A549 (cell line): ENCODE measurements around the gene CDH4.

Experiments used
- MAFK ChIP-seq: fragments of 450-650 bp; IDR thresholded peaks from 2 replicates; pipeline ENCODE4 v1.6.1; 2014; ENCODE audit not compliant: partially characterized antibody
- NPAS2 ChIP-seq: fragments of 250-450 bp; sonication (Bioruptor Pico); IDR thresholded peaks from 2 replicates; pipeline ENCODE4 v1.8.0; 2022; ENCODE audit warnings: mild to moderate bottlenecking, moderate library complexity, borderline replicate concordance
- POLR2A ChIP-seq: IDR thresholded peaks from 2 replicates; pipeline ENCODE4 v1.6.1; 2012; ENCODE audit warnings: mild to moderate bottlenecking, low read length
- TF ChIP-seq, protein P1 (sequence below): fragments of >200 bp; sonication (Bioruptor Twin); formaldehyde crosslinking; IDR thresholded peaks from 3 replicates; pipeline ENCODE4 v1.5.1; 2016
- TF ChIP-seq, protein P2 (sequence below): fragments of 250-450 bp; sonication (Bioruptor Pico); IDR thresholded peaks from 2 replicates; pipeline ENCODE4 v1.5.0; 2021; ENCODE audit warnings: mild to moderate bottlenecking, moderate library complexity, borderline replicate concordance
- TF ChIP-seq, protein P3 (sequence below): IDR thresholded peaks from 2 replicates; pipeline ENCODE4 v1.6.1; 2012; ENCODE audit warnings: low read depth, borderline replicate concordance

DNA sequence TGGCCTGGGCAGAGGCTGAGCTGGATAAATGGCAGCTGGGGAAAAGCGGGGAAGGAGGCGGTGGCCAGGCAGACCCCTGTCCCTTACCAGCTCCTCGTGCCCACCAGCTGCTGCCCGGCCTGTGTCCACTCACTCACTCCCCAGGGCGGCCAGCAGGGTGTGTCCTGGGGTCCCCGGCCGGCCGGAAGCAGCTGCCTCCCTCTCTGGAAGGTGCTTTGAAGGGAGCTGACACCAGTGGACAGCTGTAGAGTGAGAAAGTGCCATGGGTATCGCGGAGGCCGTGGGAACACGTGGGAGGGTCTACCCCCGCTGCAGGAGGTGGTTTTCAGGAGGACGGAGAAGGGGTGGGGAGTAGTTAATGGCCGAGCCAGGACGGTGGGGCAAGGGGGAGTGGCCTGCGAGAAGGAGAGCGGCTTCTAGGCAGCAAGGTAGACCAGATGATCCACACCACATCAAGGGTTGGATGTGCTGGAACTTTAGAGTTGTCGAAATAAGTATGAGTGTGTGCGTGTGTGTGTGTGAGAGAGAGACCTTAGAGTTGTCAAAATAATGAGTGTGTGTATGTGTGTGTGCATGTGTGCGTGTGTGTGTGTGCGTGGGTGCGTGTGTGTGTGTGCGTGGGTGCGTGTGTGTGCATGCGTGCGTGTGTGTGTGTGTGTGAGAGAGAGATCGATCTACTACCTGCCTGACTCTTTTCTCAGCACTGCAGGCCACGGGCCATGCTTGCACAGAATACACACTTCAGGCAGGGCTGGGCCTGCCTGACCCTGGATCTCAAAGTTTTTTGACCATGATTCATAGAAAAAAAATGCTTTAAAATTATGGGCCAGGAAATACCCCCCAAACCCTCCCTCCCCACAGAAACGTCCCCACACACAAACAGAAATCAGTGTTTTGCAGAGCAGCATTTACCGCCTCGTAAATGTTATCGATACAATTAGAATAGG, 43.9 kb downstream of the CDH4 start:
- TF ChIP-seq, protein P1, sequence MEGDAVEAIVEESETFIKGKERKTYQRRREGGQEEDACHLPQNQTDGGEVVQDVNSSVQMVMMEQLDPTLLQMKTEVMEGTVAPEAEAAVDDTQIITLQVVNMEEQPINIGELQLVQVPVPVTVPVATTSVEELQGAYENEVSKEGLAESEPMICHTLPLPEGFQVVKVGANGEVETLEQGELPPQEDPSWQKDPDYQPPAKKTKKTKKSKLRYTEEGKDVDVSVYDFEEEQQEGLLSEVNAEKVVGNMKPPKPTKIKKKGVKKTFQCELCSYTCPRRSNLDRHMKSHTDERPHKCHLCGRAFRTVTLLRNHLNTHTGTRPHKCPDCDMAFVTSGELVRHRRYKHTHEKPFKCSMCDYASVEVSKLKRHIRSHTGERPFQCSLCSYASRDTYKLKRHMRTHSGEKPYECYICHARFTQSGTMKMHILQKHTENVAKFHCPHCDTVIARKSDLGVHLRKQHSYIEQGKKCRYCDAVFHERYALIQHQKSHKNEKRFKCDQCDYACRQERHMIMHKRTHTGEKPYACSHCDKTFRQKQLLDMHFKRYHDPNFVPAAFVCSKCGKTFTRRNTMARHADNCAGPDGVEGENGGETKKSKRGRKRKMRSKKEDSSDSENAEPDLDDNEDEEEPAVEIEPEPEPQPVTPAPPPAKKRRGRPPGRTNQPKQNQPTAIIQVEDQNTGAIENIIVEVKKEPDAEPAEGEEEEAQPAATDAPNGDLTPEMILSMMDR, result no peak
- no peak for TF ChIP-seq POLR2A
- TF ChIP-seq, protein P2, sequence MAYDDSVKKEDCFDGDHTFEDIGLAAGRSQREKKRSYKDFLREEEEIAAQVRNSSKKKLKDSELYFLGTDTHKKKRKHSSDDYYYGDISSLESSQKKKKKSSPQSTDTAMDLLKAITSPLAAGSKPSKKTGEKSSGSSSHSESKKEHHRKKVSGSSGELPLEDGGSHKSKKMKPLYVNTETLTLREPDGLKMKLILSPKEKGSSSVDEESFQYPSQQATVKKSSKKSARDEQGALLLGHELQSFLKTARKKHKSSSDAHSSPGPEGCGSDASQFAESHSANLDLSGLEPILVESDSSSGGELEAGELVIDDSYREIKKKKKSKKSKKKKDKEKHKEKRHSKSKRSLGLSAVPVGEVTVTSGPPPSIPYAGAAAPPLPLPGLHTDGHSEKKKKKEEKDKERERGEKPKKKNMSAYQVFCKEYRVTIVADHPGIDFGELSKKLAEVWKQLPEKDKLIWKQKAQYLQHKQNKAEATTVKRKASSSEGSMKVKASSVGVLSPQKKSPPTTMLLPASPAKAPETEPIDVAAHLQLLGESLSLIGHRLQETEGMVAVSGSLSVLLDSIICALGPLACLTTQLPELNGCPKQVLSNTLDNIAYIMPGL, result no peak
- TF ChIP-seq NPAS2 (CRISPR knock-in tag), result no peak
- TF ChIP-seq, protein P3, sequence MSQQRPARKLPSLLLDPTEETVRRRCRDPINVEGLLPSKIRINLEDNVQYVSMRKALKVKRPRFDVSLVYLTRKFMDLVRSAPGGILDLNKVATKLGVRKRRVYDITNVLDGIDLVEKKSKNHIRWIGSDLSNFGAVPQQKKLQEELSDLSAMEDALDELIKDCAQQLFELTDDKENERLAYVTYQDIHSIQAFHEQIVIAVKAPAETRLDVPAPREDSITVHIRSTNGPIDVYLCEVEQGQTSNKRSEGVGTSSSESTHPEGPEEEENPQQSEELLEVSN, result no peak
- no peak for TF ChIP-seq MAFK
